GM23338 (cell line): ENCODE results near the gene SRRT.
"Not testable (repeated sequence)": the region's sequence is repeated elsewhere in the genome, so short reads cannot be mapped to it uniquely, and the experiment has no call there.

ENCODE experiments used
- CTCF ChIP-seq, 2 experiments: fragments of 200-600 bp in 1 of 2; sonication (generic) in 1 of 2; conservative IDR thresholded peaks; 2 replicates each; pipeline versions ENCODE4 v1.5.1 to v1.6.1; 2016 to 2017; ENCODE audit warnings: antibody characterized with exemption in 2 of 2, low read depth in 2 of 2, mild to moderate bottlenecking in 2 of 2, moderate library complexity in 1 of 2
- ETS1 ChIP-seq: IDR thresholded peaks from 2 replicates; pipeline ENCODE4 v1.6.1; 2016; ENCODE audit warnings: antibody characterized with exemption
- EZH2 ChIP-seq: fragments of 200-600 bp; sonication (generic); IDR thresholded peaks from one replicate; pipeline ENCODE4 v1.8.0; 2017; ENCODE audit warnings: antibody characterized with exemption, mild to moderate bottlenecking, low read depth; ENCODE audit not compliant: unreplicated experiment
- EZH2phosphoT487 ChIP-seq: fragments of 200-600 bp; sonication (generic); IDR thresholded peaks from one replicate; pipeline ENCODE4 v1.8.1; 2018; ENCODE audit warnings: antibody characterized with exemption; ENCODE audit not compliant: unreplicated experiment
- JUNB ChIP-seq: IDR thresholded peaks from one replicate; pipeline ENCODE4 v1.6.1; 2016; ENCODE audit warnings: antibody characterized with exemption; ENCODE audit not compliant: unreplicated experiment
- POLR2AphosphoS5 ChIP-seq: IDR thresholded peaks from 2 replicates; pipeline ENCODE4 v1.6.1; 2016; ENCODE audit warnings: antibody characterized with exemption, low read depth
- REST ChIP-seq: IDR thresholded peaks from one replicate; pipeline ENCODE4 v1.6.1; 2018; ENCODE audit warnings: antibody characterized with exemption; ENCODE audit not compliant: unreplicated experiment
- ZNF114 ChIP-seq: fragments of 250-450 bp; sonication (Bioruptor Pico); IDR thresholded peaks from 2 replicates; pipeline ENCODE4 v1.5.0; 2020; ENCODE audit warnings: mild to moderate bottlenecking, moderate library complexity
- ZNF331 ChIP-seq: fragments of 250-450 bp; sonication (Bioruptor Pico); IDR thresholded peaks from 2 replicates; pipeline ENCODE4 v1.5.0; 2020; ENCODE audit warnings: low read depth, mild to moderate bottlenecking, moderate library complexity

- TF ChIP-seq CTCF (conservative IDR thresholded peaks at IDR 0.05; ENCODE audit: low read depth in 2 of 2); ZNF114 (CRISPR knock-in tag); ZNF331 (CRISPR knock-in tag); REST; JUNB; POLR2AphosphoS5; EZH2; ETS1; EZH2phosphoT487: not testable (repeated sequence)
These were observed 44.4 kb downstream of the SRRT start for GRCh38 chr7:100919335-100919734.
